Measurements from ENCODE around the gene CSNK1G2.

Gene CSNK1G2

DNA sequence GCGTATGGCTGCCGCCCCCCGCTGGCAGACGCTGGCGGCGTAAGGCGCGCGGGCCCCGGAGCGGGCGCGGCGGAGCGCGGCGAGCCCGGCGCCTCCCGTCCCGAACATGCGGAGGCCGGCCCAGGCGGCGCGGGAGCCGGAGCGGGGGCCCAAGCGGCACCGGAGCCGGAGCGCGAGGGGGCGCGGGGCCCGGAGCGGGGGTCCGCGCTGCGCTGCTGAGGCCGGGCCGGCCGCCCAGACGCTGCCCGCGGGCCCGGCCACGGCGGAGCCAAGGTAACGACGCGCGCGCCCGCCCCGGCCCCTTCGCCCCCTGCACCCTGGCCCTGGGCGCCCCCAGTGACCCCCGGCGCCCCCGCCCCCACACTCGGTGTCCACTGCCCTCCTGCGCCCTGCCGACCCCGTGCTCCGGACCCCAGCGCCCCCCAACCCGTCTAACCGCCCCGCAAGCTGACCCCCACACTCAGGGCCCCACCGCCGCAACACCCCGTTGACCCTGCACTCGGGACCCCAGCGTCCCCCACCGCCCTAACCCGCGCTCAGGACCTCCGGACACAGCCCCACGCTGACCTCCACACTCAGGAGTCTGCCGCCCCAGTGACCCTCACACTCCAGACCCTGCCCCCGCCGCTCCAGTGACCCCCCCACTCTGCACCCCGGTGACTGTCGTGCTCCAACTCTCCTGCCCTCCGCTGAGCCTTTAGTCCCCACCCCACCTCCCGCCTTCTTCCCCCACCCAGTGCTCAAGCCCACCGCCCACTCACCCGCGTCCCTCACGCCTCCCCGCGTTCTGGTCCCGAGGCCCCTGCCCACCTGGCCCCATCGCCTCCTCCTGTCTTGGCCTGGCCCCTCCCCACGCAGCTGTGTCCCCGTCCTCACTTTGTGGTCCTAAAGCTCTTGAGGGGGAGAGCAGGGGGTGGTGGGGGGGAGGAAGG is at the start of gene CSNK1G2:
TSS of gene CSNK1G2 (plus strand) at position 27 of the 932 bp plus-strand sequence. CDS start 28,601 bp downstream, outside the sequence.
- DNase-seq (ENCODE audit: low spot score), result no peak

DNA sequence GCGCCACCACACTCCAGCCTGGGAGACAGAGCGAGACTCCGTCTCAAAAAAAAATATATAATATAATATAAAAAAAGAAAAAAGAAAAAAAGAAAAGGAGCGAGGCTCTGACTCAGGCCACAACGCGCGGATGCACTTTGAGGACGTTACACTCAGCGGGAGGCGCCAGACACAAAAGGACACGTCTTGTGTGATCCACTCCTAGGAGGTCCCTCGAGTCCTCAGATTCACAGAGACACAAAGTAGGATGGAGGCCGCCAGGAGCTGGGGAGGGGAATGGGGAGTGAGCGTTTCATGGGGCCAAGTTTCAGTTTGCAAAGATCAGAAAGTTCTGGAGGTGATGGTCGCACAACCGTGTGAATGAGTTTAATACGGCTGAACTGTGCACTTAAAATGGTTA is 47.2 kb upstream of the CSNK1G2 start:
- DNase-seq (ENCODE audit: low spot score), result no peak

DNA sequence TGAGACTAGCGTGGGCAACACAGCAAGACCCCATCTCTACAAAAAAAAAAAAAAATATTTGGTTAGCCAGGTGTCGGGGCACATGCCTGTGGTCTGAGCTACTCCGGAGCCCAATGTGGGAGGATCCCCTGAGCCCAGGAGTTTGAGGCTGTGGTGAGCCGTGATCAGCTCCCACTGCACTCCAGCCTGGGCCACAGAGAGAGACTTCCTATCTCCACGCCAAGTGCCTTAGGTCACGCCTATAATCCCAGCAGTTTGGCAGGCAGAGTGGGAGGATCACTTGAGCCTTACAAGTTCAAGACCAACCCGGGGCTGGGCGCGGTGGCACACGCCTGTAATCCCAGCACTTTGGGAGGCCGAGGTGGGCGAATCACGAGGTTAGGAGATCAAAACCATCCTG is 44.5 kb upstream of the CSNK1G2 start:
- no peak for DNase-seq (ENCODE audit: low spot score)

DNA sequence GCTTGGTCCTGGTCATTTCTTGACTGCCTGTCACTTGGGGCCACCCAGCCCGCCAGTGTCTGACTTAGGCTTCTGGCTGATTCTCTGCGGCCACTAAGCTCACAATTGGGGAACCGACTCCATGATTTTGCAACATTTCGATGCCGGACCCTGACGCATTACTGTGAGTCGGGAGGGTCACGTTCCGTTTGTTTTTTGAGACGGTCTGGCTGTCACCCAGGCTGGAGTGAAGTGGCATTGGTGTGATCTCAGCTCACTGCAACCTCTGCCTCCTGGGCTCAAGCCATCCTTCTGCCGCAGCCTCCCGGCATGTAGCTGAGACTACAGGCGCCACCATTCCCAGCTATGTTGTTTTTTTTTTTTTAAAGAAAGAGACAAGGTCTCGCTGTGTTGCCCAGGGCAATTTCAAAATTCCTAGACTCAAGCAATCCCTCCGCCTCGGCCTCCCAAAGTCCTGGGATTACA is 39.0 kb upstream of the CSNK1G2 start:
- DNase-seq (ENCODE audit: low spot score), result no peak

DNA sequence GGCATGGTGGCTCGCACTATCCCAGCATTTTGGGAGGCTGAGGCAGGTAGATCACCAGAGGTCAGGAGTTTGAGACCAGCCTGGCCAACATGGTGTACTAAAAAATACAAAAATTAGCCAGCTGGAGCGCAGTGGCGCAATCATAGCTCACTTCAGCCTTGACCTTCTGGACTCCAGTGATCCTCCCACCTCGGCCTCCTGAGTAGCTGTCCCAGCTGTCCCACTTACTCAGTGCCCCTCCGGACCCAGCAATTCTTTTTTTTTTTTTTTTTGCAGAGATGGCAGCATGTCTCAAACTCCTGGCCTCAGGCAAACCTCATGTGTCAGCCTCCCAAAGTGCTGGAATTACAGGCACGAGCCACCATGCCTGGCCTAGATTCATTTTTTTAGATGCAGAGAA is 38.0 kb upstream of the CSNK1G2 start:
- no peak for DNase-seq (ENCODE audit: low spot score)

DNA sequence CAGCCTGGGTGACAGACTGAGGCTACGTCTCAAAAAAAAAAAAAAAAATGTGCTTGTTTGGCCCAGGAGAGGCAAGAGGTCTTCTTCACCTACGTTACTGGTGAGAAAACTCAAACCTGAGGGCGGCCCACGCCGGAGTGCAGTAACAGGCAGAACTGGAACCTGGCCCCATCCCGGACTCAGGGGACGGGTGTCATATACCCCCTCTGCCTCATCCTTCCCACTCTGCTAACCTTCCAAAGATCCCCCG is 36.2 kb upstream of the CSNK1G2 start:
- no peak for DNase-seq (ENCODE audit: low spot score)

DNA sequence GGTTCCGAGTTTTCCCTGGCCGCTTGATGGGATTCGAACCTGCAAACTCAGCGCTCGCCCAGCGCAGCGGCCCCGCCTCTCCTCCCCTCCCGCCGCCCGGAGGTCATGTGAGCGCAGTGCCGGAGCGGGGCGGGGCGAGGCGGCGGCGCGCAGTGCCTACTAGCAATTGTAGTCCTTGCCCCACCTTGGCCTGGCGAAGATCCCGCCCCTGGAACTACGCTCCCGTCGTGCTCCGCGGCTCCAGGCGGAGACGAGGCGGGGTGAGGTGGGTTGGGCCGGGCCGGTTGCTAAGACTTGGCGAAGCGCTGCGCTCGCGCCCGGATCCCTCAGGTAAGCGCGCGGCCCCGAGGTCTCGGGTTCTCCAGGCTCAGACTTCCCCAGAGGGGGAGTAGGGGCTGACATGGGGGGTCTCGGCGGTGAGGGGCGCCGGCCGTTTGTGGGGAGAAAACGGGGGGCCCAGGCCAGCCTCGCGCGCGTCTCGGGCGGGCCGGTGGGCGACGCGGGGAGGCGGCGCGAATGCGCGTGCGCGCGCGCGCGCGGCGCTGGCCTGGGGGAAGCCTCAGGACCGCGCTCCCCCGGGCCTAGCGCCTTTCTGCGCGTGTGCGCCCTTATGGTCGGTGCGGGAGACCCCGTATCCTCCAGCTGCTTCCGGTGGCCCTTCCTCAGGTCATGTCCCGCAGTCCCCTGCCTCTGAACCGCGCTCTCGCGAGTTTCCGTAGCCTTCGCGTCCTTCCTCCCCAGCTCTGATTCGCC is 35.7 kb upstream of the CSNK1G2 start, which contains the start of the genes ADAT3 and SCAMP4:
TSS of gene ADAT3 (plus strand) at position 290 of the 753 bp plus-strand sequence. CDS start 6,649 bp downstream, outside the sequence.
TSS of gene SCAMP4 (plus strand) at position 290 of the 753 bp plus-strand sequence. CDS start 9,621 bp downstream, outside the sequence.
- DNase-seq (ENCODE audit: low spot score), result peak; percentile 98

DNA sequence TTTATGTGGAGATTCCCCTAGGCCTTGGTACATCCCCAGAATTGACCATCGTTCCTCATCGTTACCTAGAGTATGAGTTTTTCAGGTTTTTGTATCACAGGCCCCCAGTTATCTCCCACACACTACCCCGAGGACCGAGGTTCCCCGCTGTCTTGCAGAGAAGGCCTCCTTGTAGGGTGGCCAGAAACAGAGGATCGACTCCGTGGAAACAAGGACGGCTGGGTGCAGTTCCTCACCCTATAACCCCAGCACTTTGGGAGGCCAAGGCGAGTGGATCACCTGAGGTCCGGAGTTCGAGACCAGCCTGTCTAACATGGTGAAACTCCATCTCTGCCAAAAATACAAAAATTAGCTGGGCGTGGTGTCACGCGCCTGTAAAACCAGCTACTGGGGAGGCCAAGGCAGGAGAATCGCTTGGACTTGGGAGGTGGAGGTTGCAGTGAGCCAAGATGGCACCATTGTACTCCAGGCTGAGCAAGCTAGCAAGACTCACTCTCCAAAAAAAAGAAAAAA is 35.1 kb upstream of the CSNK1G2 start:
- DNase-seq (ENCODE audit: low spot score), result no peak

DNA sequence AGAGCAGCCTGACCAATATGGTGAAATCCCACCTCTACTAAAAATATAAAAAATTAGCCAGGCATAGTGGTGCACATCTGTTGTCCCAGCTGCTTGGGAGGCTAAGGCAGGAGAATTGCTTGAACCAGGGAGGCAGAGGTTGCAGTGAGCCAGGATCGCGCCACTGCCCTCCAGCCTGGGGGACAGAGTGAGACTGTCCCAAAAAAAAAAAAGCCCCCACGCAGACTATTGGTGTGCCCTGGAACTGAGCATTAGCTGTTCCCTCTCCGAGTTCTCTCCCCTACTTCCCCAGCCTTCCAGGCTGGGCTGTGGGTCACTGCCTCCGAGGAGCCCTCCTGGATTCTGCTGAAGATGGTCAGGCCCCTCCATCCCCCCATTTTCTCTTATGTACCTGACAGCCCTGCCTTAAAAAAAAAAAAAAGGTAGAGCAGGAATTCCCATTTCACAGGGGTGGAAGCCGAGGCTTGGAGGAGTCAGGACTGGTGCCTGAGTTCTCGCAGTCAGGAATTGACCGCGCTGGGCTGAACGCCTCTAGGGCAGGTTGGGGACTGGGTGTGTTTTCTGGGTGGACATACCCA is 33.9 kb upstream of the CSNK1G2 start:
- no peak for DNase-seq (ENCODE audit: low spot score)

DNA sequence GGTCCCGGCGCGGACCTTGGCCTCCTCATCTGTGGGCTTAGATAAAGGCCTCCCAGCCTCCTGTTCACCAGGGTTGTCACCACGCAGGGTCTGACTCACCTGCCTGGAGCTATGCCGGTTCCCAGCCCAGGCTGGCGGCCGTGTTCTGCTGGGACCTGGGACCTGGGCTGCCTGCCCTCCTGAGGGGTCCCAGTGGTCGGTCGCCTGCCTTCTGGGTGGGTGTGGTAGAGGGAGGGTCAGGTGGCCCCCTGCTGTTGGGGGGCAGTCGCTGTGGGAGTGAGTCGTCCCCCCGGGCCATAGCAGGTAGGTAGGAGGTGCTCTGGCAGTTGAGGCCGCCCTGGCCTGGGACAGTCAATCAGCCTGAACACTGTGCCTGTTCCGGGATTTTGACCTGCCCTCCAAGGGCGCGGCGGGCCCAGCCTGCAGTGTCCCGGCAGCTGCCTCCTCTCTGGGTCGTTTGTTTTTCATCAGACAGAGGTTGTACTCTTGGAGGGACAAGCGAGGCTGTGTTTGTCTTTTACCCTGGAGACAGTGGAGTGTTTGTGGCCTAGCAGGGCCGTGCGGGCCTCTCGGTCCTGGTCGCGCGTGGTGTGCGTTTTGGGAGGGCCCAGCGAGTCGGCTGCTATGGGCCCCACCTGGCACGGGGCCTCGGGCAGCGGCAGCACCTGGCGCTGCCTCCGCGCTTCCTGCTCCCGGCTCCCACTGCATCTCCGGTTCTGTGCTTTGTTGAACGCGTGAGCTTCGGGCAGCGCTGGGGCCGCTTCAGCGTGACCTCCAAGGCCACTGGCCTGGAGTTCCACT is 33.2 kb upstream of the CSNK1G2 start:
- DNase-seq (ENCODE audit: low spot score), result no peak

DNA sequence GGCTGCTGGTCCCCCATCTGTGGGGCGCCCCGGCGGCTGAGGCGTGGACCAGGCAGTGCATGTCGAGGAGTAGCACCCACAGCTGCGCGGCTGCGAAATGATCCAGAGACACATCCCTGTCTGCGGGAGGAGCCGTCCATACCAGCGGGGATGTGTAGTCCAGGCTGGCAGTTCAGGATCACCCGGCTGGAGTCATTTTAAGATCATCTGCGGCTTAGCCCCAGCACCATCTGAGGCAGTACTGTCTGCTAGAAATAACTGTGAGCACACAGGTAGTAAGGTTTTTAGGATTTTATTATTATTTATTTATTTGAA is 32.7 kb upstream of the CSNK1G2 start:
- DNase-seq (ENCODE audit: low spot score), result no peak

DNA sequence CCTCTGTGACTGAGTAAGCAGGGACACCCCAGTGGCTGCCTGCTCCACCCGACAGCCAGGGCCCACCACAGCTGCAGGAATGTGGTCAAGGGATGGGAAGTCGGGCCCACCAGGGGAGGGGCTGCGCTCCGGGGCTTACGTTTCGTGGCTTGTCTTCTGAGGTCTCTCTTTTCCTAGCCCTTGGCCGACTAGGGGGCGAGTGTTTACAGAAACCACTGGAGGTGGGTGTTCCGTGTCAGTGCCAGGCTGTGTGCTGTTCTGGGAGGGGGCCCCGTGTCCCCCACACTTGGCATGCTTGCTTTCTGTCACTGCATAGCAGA is 31.3 kb upstream of the CSNK1G2 start:
- DNase-seq (ENCODE audit: low spot score), result no peak

DNA sequence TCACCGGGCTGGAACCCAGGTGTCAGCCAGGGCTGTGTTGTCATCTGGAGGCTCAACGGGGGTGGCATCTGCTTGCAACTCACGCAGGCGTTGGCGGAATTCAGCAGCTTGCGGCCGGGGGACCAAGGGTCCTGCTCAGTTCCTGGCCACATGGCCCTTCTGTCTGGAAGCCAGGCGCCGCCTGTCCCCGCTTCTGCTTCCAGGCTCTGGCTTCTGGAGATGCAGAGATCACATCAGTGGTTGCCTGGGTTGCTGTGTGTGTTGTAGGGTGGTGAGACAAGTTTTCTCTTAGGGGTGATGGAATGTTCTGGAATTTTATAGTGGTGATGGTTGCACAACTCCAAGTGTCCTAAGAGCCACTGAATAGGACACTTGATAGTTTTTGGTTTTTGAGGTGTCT is 30.8 kb upstream of the CSNK1G2 start:
- DNase-seq (ENCODE audit: low spot score), result peak; percentile 51

DNA sequence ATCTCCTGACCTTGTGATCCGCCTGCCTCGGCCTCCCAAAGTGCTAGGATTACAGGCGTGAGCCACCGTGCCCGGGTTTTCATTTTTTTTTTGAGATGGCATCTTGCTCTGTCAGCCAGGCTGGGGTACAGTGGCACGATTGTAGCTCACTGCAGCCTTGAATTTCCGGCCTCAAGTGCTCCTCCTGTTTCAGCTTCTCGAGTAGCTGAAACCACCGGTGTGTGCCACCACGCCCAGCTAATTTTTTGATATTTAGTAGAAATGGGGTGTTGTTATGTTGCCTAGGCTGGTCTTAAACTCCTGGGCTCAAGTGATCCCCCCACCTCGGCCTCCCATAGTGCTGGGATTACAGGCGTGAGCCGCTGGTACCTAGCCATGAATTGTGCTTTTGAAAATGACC is 29.9 kb upstream of the CSNK1G2 start:
- no peak for DNase-seq (ENCODE audit: low spot score)

DNA sequence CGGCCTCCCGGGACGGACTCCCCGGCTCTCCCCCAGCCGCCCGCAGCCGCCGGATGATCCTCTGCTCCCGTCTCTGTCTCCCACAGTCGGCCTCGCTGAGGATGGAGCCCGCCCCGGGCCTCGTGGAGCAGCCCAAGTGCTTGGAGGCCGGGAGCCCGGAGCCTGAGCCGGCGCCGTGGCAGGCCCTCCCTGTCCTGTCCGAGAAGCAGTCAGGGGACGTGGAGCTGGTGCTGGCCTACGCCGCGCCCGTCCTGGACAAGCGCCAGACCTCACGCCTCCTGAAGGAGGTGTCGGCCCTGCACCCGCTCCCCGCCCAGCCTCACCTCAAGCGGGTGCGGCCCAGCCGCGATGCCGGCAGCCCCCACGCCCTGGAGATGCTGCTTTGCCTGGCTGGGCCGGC is 29.0 kb upstream of the CSNK1G2 start:
- no peak for DNase-seq (ENCODE audit: low spot score)

DNA sequence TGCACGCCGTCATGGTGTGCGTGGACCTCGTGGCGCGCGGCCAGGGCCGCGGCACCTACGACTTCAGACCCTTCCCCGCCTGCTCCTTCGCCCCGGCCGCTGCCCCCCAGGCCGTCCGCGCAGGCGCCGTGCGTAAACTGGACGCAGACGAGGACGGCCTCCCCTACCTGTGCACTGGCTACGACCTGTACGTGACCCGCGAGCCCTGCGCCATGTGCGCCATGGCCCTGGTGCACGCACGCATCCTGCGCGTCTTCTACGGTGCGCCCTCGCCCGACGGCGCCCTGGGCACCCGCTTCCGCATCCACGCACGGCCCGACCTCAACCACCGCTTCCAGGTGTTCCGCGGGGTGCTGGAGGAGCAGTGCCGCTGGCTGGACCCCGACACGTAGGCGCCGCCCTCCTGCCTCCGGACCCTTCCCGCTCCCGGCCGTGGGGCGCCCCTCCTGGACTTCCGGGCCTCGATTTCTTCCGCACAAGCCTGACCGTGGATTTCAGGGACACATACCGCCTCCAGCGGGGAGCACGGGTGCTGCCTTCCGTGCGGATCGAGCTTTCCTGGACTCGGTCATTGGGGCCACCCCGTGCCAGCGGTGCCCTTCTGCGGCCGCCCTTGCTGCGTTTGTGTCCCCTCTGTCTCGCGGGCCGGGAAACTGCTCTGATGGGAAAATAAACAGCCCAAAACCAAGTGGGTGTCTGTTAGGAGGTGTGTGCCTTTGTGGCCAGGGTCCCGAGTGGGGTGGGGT is 28.0 kb upstream of the CSNK1G2 start:
- no peak for DNase-seq (ENCODE audit: low spot score)

DNA sequence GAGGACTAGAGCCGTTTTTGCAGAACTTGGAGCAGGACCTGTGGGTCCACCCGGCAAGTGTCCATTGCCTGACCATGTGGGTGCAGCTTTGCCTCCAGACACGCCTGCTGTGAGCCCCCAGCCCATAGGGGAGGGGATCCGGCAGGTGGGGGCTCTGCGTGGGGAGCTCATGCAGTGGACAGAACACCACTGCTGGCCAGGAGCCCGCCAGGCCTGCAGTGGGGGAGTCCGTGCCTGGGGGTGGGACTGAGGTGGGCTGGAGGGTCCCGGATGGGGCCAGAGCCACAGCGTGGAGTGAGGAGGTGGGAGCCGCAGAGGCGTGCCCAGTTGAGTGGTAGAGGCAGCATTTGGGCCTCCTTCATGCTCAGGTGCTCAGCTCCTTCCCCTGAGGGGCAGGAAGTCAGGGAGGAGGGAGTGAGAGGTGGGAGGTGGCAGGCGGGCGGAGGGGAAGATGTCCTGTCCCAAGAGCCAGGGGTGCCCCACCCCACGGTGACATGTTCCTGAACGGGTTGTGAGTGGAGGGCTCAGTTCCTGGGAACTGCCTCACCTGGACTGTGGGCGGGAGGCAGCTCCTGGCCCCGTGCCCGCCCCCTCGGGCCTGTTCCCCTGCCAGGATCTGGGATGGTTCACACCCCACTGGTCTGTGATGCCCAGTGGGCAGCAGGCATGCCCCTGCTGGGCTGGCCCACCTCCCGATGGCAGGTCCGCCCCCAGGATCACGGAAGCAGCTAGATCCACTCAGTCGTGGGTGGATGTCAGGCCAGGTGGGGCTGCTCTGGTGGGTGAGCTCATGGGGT is 27.0 kb upstream of the CSNK1G2 start:
- DNase-seq (ENCODE audit: low spot score), result no peak

DNA sequence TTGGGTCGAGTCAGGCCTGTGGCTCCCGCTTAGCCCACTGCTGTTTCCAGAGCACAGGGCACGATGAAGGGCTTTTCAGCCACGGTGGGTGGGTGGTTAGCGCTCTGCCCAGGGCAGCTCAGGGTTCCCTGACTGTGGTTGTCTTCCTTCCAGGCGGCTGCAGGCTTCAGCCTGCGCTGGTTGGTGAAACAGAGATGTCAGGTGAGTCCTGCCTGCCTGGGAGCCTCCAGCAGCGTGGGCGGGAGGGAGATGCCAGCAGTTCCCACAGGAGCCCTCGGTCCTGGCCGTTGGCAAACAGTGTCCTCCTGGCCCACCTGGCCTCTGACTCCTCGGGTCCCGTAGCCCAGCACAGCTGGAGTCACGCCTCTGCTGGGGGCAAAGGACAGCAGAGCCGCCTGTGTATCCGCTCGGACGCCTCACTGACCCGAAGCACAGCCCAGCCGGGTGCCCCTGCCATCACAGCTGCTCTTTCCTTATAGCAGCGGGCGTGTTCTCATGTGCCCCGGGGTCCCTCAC is 26.1 kb upstream of the CSNK1G2 start:
- DNase-seq (ENCODE audit: low spot score), result no peak

DNA sequence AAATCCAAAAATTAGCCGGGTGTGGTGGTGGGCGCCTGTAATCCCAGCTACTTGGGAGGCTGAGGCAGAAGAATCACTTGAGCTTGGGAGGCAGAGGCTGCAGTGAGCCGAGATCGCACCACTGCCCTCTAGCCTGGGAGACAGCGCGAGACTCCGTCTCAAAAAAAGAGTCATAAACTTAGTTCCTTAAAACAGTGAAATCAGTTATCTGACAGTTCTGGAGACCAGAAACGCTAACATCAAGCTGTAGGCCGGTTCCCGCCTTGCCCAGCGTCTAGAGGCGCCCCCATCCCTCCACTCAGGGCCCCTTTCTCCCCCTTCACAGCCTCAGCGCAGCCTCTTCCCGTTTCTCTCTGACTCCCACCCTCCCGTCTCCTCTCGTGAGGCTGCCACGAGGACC is 23.8 kb upstream of the CSNK1G2 start:
- no peak for DNase-seq (ENCODE audit: low spot score)

DNA sequence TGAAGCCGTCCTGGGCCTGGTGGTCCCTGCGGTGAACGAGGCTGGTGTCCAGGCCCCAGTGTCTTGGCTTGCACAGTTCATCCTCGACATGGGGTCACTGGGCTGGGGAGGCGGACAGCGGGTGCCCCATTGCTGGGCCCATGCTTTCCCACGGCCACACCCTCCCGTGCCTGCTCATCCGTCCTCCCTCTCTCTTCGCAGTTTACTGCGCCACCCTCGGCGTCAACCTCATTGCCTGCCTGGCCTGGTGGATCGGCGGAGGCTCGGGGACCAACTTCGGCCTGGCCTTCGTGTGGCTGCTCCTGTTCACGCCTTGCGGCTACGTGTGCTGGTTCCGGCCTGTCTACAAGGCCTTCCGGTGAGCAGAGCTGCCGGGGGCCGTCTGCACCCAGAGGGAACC is 23.0 kb upstream of the CSNK1G2 start:
- DNase-seq (ENCODE audit: low spot score), result no peak
